Measurements from ENCODE around the gene JAKMIP2.

GRCh38 chr5:147560718-147561331 is 221.7 kb downstream of the JAKMIP2 start:
- TF ChIP-seq, protein P1, sequence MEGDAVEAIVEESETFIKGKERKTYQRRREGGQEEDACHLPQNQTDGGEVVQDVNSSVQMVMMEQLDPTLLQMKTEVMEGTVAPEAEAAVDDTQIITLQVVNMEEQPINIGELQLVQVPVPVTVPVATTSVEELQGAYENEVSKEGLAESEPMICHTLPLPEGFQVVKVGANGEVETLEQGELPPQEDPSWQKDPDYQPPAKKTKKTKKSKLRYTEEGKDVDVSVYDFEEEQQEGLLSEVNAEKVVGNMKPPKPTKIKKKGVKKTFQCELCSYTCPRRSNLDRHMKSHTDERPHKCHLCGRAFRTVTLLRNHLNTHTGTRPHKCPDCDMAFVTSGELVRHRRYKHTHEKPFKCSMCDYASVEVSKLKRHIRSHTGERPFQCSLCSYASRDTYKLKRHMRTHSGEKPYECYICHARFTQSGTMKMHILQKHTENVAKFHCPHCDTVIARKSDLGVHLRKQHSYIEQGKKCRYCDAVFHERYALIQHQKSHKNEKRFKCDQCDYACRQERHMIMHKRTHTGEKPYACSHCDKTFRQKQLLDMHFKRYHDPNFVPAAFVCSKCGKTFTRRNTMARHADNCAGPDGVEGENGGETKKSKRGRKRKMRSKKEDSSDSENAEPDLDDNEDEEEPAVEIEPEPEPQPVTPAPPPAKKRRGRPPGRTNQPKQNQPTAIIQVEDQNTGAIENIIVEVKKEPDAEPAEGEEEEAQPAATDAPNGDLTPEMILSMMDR (IDR thresholded peaks at IDR 0.05; ENCODE audit: poor library complexity) = no peak
- TF ChIP-seq EZH2 (IDR thresholded peaks at IDR 0.05; ENCODE audit: borderline replicate concordance) = no peak
- no peak for TF ChIP-seq EZH2phosphoT487 (IDR thresholded peaks at IDR 0.05; ENCODE audit: low read depth, severe bottlenecking, unreplicated experiment)

Measured in hepatocyte (in vitro differentiated cells).